GM10847 (cell line): Measurements from ENCODE around the gene EYS.

Source experiments
- POLR2A ChIP-seq: IDR thresholded peaks from 2 replicates; pipeline ENCODE4 v1.6.1; 2011; ENCODE audit not compliant: insufficient read length; ENCODE audit errors: extremely low read depth

EYS gene

GRCh38 chr6:65098349-65098748 lies 608.7 kb downstream of the EYS start:
- no peak for TF ChIP-seq POLR2A

- TF ChIP-seq POLR2A, result no peak
Observed at GRCh38 chr6:65091561-65091960, 615.5 kb downstream of the EYS start.

GRCh38 chr6:65088575-65088974 lies 618.5 kb downstream of the EYS start:
- no peak for TF ChIP-seq POLR2A

- TF ChIP-seq POLR2A, result no peak
Observed at GRCh38 chr6:65081756-65082155, 625.3 kb downstream of the EYS start.

- no peak for TF ChIP-seq POLR2A
Observed at GRCh38 chr6:65075705-65076230, 631.3 kb downstream of the EYS start.

GRCh38 chr6:65072500-65072899 lies 634.5 kb downstream of the EYS start:
- TF ChIP-seq POLR2A, result no peak

GRCh38 chr6:65071480-65071879 lies 635.5 kb downstream of the EYS start:
- no peak for TF ChIP-seq POLR2A

- no peak for TF ChIP-seq POLR2A
Observed at GRCh38 chr6:65064844-65065243, 642.2 kb downstream of the EYS start.

GRCh38 chr6:65059568-65059967 lies 647.5 kb downstream of the EYS start:
- no peak for TF ChIP-seq POLR2A

GRCh38 chr6:65055545-65055944 lies 651.5 kb downstream of the EYS start:
- no peak for TF ChIP-seq POLR2A

GRCh38 chr6:65052626-65053025 lies 654.4 kb downstream of the EYS start:
- TF ChIP-seq POLR2A, result no peak

GRCh38 chr6:65045801-65046200 lies 661.2 kb downstream of the EYS start:
- no peak for TF ChIP-seq POLR2A

- no peak for TF ChIP-seq POLR2A
Observed at GRCh38 chr6:65014006-65014405, 693.0 kb downstream of the EYS start.

- no peak for TF ChIP-seq POLR2A
Observed at GRCh38 chr6:65006788-65007187, 700.2 kb downstream of the EYS start.

- no peak for TF ChIP-seq POLR2A
Observed at GRCh38 chr6:65004283-65004682, 702.7 kb downstream of the EYS start.

GRCh38 chr6:65000815-65001214 lies 706.2 kb downstream of the EYS start:
- TF ChIP-seq POLR2A, result no peak

GRCh38 chr6:64998204-64998603 lies 708.8 kb downstream of the EYS start:
- TF ChIP-seq POLR2A, result no peak

- TF ChIP-seq POLR2A, result no peak
Observed at GRCh38 chr6:64996301-64996700, 710.7 kb downstream of the EYS start.
